Psoas muscle (tissue), 8 donors: ENCODE results near the gene SLC43A3. TPM values are rescaled to one million over a fixed set of nuclear protein-coding genes. Genes with fewer than 3 reads are reported as not detected.

Source experiments
- ATAC-seq, 4 donors: fragments of 200-7000 bp; cut with Tn5 transposase; one replicate each; pipeline ENCODE4 v1.9.1; 2020; ENCODE audit warnings: moderate library complexity in 3 of 4, mild to moderate bottlenecking in 2 of 4
- DNase-seq, 2 donors: peaks; one replicate each; pipeline ENCODE4 v3.0.0-alpha.2; 2020
- H3K27ac ChIP-seq: fragments of 200-600 bp; one replicate; pipeline ENCODE4 v1.8.0; 2022
- H3K27me3 ChIP-seq, 3 donors: fragments of 200-600 bp in 1 of 3; one replicate each; pipeline versions ENCODE4 v1.6.1 to v1.8.0; 2013 to 2022; ENCODE audit warnings: low read length in 2 of 3, mild to moderate bottlenecking in 2 of 3, moderate library complexity in 1 of 3; ENCODE audit not compliant: insufficient read depth in 3 of 3
- H3K36me3 ChIP-seq, 2 donors: fragments of 200-600 bp in 1 of 2; one replicate each; pipeline versions ENCODE4 v1.6.1 to v1.8.0; 2013 to 2022; ENCODE audit warnings: low read depth in 1 of 2, mild to moderate bottlenecking in 1 of 2, moderate library complexity in 1 of 2; ENCODE audit not compliant: insufficient read depth in 1 of 2
- H3K4me1 ChIP-seq: fragments of 200-600 bp; one replicate; pipeline ENCODE4 v1.8.0; 2022
- H3K4me3 ChIP-seq: fragments of 200-600 bp; one replicate; pipeline ENCODE4 v1.8.0; 2022; ENCODE audit warnings: mild to moderate bottlenecking
- H3K9me3 ChIP-seq: fragments of 200-600 bp; one replicate; pipeline ENCODE4 v1.8.0; 2022
- CTCF ChIP-seq: fragments of 200-600 bp; IDR thresholded peaks from one replicate; pipeline ENCODE4 v1.8.0; 2022; ENCODE audit warnings: antibody characterized with exemption
- WGBS, 3 donors: extraction: QIAGEN DNeasy Blood & Tissue Kit; methylation state at CpG; one replicate each; pipeline versions ENCODE4 v1.1.6 to v1.1.7; 2013; 5-methylcytosine and 5-hydroxymethylcytosine counted together
- intact Hi-C, 2 donors: fragments of 100-400 bp; cut with DNase I; formaldehyde crosslinking; loops; one replicate each; pipeline versions ENCODE4 v1.11.0 to v1.14.2; 2022
- polyA plus RNA-seq, 3 donors: library from polyadenylated mRNA; stranded (reverse); fragments of 200-250 nt; gene quantifications; one replicate each; pipeline ENCODE4 v1.2.3, GENCODE V29; 2013
- total RNA-seq, 4 donors: library from RNA; stranded (reverse); fragmentation: NEBNext Ultra II Directional in 2 of 4; extraction: Animal tissue kit (Norgen Biotek cat#: 25700) in 2 of 4; gene quantifications; one replicate each; pipeline versions ENCODE4 v1.2.1 to v1.2.4, GENCODE V29; 2021 to 2023
- donor health status: healthy with polysubstance abuse.
- donor health status: DM: no; HTN: no; CAD: no; lungs with moderate emphysema.
- donor health status: Bipolar disorder and iron deficiency.
- donor health status: healthy.
- donor health status: DM: yes; HTN: yes; CAD: no.
- donor health status: DM: no; HTN: no; CAD: no.
- donor health status: DM: no; HTN: no; CAD: no.
- donor health status: DM: yes; HTN: yes; CAD: no.

Gene SLC43A3
- total and polyA plus RNA-seq, 7 donors = 5.8 to 18.8 (median 14.7) TPM

GRCh38 chr11:57474803-57475115 is 47.8 kb upstream of the SLC43A3 start:
- Histone ChIP-seq H3K36me3 (no peaks in the 10 kb centered on the region), H3K4me3 (no peak overlapping the region), H3K9me3 (no peaks in the 10 kb centered on the region), H3K4me1 (no peaks in the 10 kb centered on the region), H3K27me3 (peaks cover 0 to 1% (median 0%) of the 10 kb centered on the region in 3 donors), H3K27ac (no peak overlapping the region)
- ATAC-seq = no peak
- no peak for TF ChIP-seq CTCF
- intact Hi-C loops = loop anchor here in 1 of 2 donors (5.0 kb wide), 2 partner anchors 53 to 127 kb away; no protein-coding TSS in a partner anchor
- WGBS, 3 donors = 77 to 83% (median 80%) methylated on average over 5 of the region's 5 CpGs
- no peak for DNase-seq

GRCh38 chr11:57474017-57474802 is 47.3 kb upstream of the SLC43A3 start:
- H3K36me3 ChIP-seq = no peaks in the 10 kb centered on the region
- DNase-seq (no peak), ATAC-seq (no peak)
- H3K4me3 ChIP-seq = no peak overlapping the region
- peaks cover 0 to 1% (median 0%) of the 10 kb centered on the region in 3 donors for H3K27me3 ChIP-seq
- H3K4me1 ChIP-seq = no peaks in the 10 kb centered on the region
- no peak overlapping the region for H3K27ac ChIP-seq
- no peaks in the 10 kb centered on the region for H3K9me3 ChIP-seq
- intact Hi-C loops = no loop called here
- WGBS, 3 donors = 62 to 70% (median 66%) methylated on average over 9 of the region's 9 CpGs
- no peak for TF ChIP-seq CTCF

GRCh38 chr11:57473285-57473841 is 46.4 kb upstream of the SLC43A3 start:
- ATAC-seq = no peak
- Histone ChIP-seq H3K4me3 (no peak overlapping the region), H3K27me3 (peaks cover 0 to 1% (median 0%) of the 10 kb centered on the region in 3 donors), H3K36me3 (no peaks in the 10 kb centered on the region), H3K27ac (no peak overlapping the region), H3K9me3 (no peaks in the 10 kb centered on the region), H3K4me1 (no peaks in the 10 kb centered on the region)
- WGBS, 3 donors = 60 to 66% (median 62%) methylated on average over 6 of the region's 6 CpGs
- no peak for TF ChIP-seq CTCF
- intact Hi-C loops = no loop called here
- DNase-seq = no peak

- Histone ChIP-seq H3K4me3 (no peak overlapping the region), H3K27ac (no peak overlapping the region), H3K9me3 (no peaks in the 10 kb centered on the region), H3K4me1 (no peaks in the 10 kb centered on the region), H3K36me3 (no peaks in the 10 kb centered on the region), H3K27me3 (peaks cover 0 to 1% (median 0%) of the 10 kb centered on the region in 3 donors)
- intact Hi-C loops = no loop called here
- ATAC-seq = no peak
- 89 to 95% (median 91%) methylated on average over 3 of the region's 3 CpGs for WGBS, 3 donors
- DNase-seq = peak in 1 of 2 donors; percentile 5
- TF ChIP-seq CTCF = no peak
Measured at GRCh38 chr11:57471496-57471895, 44.6 kb upstream of the SLC43A3 start.
